Fibroblast of skin of left quadriceps (primary cell): ENCODE data around the gene ASTN2.

Experiments
- DNase-seq, 2 experiments: peaks; one replicate each; pipeline ENCODE4 v3.0.0-alpha.2; 2013; ENCODE audit warnings: low read depth in 2 of 2

Gene ASTN2

GRCh38 chr9:117114768-117115167 is 300.1 kb downstream of the ASTN2 start:
- no peak for DNase-seq

GRCh38 chr9:117104716-117105495 is 310.0 kb downstream of the ASTN2 start:
- no peak for DNase-seq

- DNase-seq: no peak
Measured at GRCh38 chr9:117104206-117104605, 310.7 kb downstream of the ASTN2 start.

- no peak for DNase-seq
Measured at GRCh38 chr9:117103438-117104110, 311.3 kb downstream of the ASTN2 start.

- no peak for DNase-seq
Measured at GRCh38 chr9:117101008-117101407, 313.8 kb downstream of the ASTN2 start.

GRCh38 chr9:117098331-117098730 is 316.5 kb downstream of the ASTN2 start:
- no peak for DNase-seq

- no peak for DNase-seq
Measured at GRCh38 chr9:117097761-117098160, 317.1 kb downstream of the ASTN2 start.

- no peak for DNase-seq
Measured at GRCh38 chr9:117096138-117096537, 318.7 kb downstream of the ASTN2 start.

GRCh38 chr9:117095081-117095480 is 319.8 kb downstream of the ASTN2 start:
- peak; percentile 32 to 37 for DNase-seq

GRCh38 chr9:117093891-117094844 is 320.7 kb downstream of the ASTN2 start:
- peak; percentile 60 to 62 for DNase-seq

- no peak for DNase-seq
Measured at GRCh38 chr9:117092582-117092981, 322.3 kb downstream of the ASTN2 start.

GRCh38 chr9:117091529-117091928 is 323.3 kb downstream of the ASTN2 start:
- no peak for DNase-seq

GRCh38 chr9:117088786-117089185 is 326.1 kb downstream of the ASTN2 start:
- DNase-seq: no peak

GRCh38 chr9:117088140-117088539 is 326.7 kb downstream of the ASTN2 start:
- DNase-seq: no peak

- no peak for DNase-seq
Measured at GRCh38 chr9:117084221-117084620, 330.6 kb downstream of the ASTN2 start.

GRCh38 chr9:117083559-117083958 is 331.3 kb downstream of the ASTN2 start:
- no peak for DNase-seq

GRCh38 chr9:117081641-117082317 is 333.1 kb downstream of the ASTN2 start:
- no peak for DNase-seq

- no peak for DNase-seq
Measured at GRCh38 chr9:117080765-117081390, 334.0 kb downstream of the ASTN2 start.

GRCh38 chr9:117076571-117077290 is 338.1 kb downstream of the ASTN2 start:
- no peak for DNase-seq

GRCh38 chr9:117075636-117076035 is 339.2 kb downstream of the ASTN2 start:
- no peak for DNase-seq
